ENCODE measurements around the gene PCDHGA2. TPM values are rescaled to one million over a fixed set of nuclear protein-coding genes. Genes with fewer than 3 reads are reported as not detected.
A peak's percentile ranks its signal among the peaks of the same experiment; 100 is the strongest.

The PCDHGA2 gene
- total and polyA plus RNA-seq, 12 donors, result 1.6 to 15.3 (median 10.3) TPM

- intact Hi-C loops (cut with DNase I), result no loop called here
- no peak for TF ChIP-seq CTCF (IDR thresholded peaks at IDR 0.05)
- WGBS, 2 donors, result 31 to 48% methylated on average over 15 of the region's 15 CpGs
- peaks cover 0 to 30% (median 3%) of the 10 kb centered on the region in 9 donors for H3K4me1 ChIP-seq
- peaks cover 0 to 69% (median 0%) of the 10 kb centered on the region in 7 donors for H3K27me3 ChIP-seq
- peaks cover 0 to 43% (median 0%) of the 10 kb centered on the region in 9 donors for H3K36me3 ChIP-seq
- H3K4me3 ChIP-seq, result peak overlapping the region in 6 of 10 donors; percentile 24 to 46 (median 42)
- H3K27ac ChIP-seq, result peak overlapping the region in 1 of 10 donors; percentile 48
- H3K9me3 ChIP-seq, result peaks cover 0 to 100% (median 46%) of the 10 kb centered on the region in 11 donors
- DNase-seq (no peak), ATAC-seq (no peak)
Observed at GRCh38 chr5:141360685-141361084, 22.1 kb downstream of the PCDHGA2 start.

- H3K4me1 ChIP-seq, result peaks cover 0 to 24% (median 3%) of the 10 kb centered on the region in 9 donors
- no peak for TF ChIP-seq CTCF (IDR thresholded peaks at IDR 0.05)
- H3K4me3 ChIP-seq, result no peak overlapping the region
- H3K9me3 ChIP-seq, result peaks cover 0 to 100% (median 43%) of the 10 kb centered on the region in 11 donors
- peaks cover 0 to 77% (median 0%) of the 10 kb centered on the region in 7 donors for H3K27me3 ChIP-seq
- intact Hi-C loops (cut with DNase I), result no loop called here
- peaks cover 0 to 32% (median 0%) of the 10 kb centered on the region in 9 donors for H3K36me3 ChIP-seq
- DNase-seq, result no peak
- no peak overlapping the region for H3K27ac ChIP-seq
- ATAC-seq, result no peak
Observed at GRCh38 chr5:141362719-141363118, 24.2 kb downstream of the PCDHGA2 start.

- peaks cover 0 to 99% (median 48%) of the 10 kb centered on the region in 11 donors for H3K9me3 ChIP-seq
- TF ChIP-seq CTCF (IDR thresholded peaks at IDR 0.05), result peak in 7 of 9 donors; percentile 5 to 32 (median 18)
- DNase-seq (no peak), ATAC-seq (peak in 3 of 8 donors; percentile 61 to 71 (median 69))
- peaks cover 0 to 84% (median 0%) of the 10 kb centered on the region in 7 donors for H3K27me3 ChIP-seq
- peaks cover 0 to 23% (median 3%) of the 10 kb centered on the region in 9 donors for H3K4me1 ChIP-seq
- WGBS, 2 donors, result 27 to 28% methylated on average over 34 of the region's 34 CpGs
- intact Hi-C loops (cut with DNase I), result no loop called here
- H3K27ac ChIP-seq, result no peak within 1 kb of the TSS
- peak within 1 kb of the TSS in 8 of 10 donors; percentile 2 to 34 (median 22) for H3K4me3 ChIP-seq
- peaks cover 0 to 30% (median 0%) of the 10 kb centered on the region in 9 donors for H3K36me3 ChIP-seq
Observed at GRCh38 chr5:141363952-141364660, 25.5 kb downstream of the PCDHGA2 start, which contains the start of gene PCDHGA5. TSS of gene PCDHGA5 (plus strand) at chr5:141364162. CDS start at chr5:141364331, 169 bp downstream.

GRCh38 chr5:141366016-141366896, 27.7 kb downstream of the PCDHGA2 start:
- no peak overlapping the region for H3K4me3 ChIP-seq
- H3K27ac ChIP-seq, result no peak overlapping the region
- intact Hi-C loops (cut with DNase I), result loop anchor here in 1 of 10 donors (2.0 kb wide), 1 partner anchor 55 kb away; the partner anchor contains the start of gene PCDHGA11
- ATAC-seq (no peak), DNase-seq (no peak)
- no peak for TF ChIP-seq CTCF (IDR thresholded peaks at IDR 0.05)
- WGBS, 2 donors, result 40 to 45% methylated on average over 46 of the region's 46 CpGs
- peaks cover 0 to 85% (median 0%) of the 10 kb centered on the region in 7 donors for H3K27me3 ChIP-seq
- peaks cover 0 to 99% (median 50%) of the 10 kb centered on the region in 11 donors for H3K9me3 ChIP-seq
- H3K4me1 ChIP-seq, result peaks cover 0 to 22% (median 5%) of the 10 kb centered on the region in 9 donors
- H3K36me3 ChIP-seq, result peaks cover 0 to 40% (median 0%) of the 10 kb centered on the region in 9 donors

Data from heart right ventricle (tissue), 16 donors.